HFF-Myc (cell line): ENCODE results near the gene ASMTL.

ENCODE experiments used
- DNase-seq: peaks from one replicate; pipeline ENCODE4 v3.0.0-alpha.2; 2011; ENCODE audit warnings: low read depth; ENCODE audit errors: extremely low read depth
- H3K4me3 ChIP-seq: replicated peaks from 2 replicates; pipeline ENCODE4 v1.5.1; 2011; ENCODE audit warnings: low read depth, mild to moderate bottlenecking, control low read depth, low read length
- CTCF ChIP-seq: IDR thresholded peaks from 2 replicates; pipeline ENCODE4 v1.5.1; 2012; ENCODE audit warnings: mild to moderate bottlenecking, low read depth, low read length, control low read depth; ENCODE audit errors: missing control alignments

Gene ASMTL

GRCh38 chrX:1397001-1397400 is 55.7 kb downstream of the ASMTL start:
- no peak for TF ChIP-seq CTCF

GRCh38 chrX:1395646-1396216 is 57.0 kb downstream of the ASMTL start:
- DNase-seq: no peak
- no peak overlapping the region for H3K4me3 ChIP-seq
- no peak for TF ChIP-seq CTCF

More at GRCh38 chrX:1397001-1397400, 55.7 kb downstream of the ASMTL start:
- no peak overlapping the region for H3K4me3 ChIP-seq
- no peak for DNase-seq

GRCh38 chrX:1394731-1395501 is 57.8 kb downstream of the ASMTL start:
- DNase-seq: no peak
- TF ChIP-seq CTCF: no peak
- H3K4me3 ChIP-seq: peak overlapping the region; percentile 98

- no peak for DNase-seq
- H3K4me3 ChIP-seq: peak overlapping the region; percentile 98
- TF ChIP-seq CTCF: no peak
These were observed 58.7 kb downstream of the ASMTL start for GRCh38 chrX:1393871-1394615.

- no peak for DNase-seq
- TF ChIP-seq CTCF: no peak
- peak overlapping the region; percentile 98 for H3K4me3 ChIP-seq
These were observed 60.2 kb downstream of the ASMTL start for GRCh38 chrX:1392376-1393068.

- no peak for TF ChIP-seq CTCF
- H3K4me3 ChIP-seq: peak within 1 kb of the TSS; percentile 98
- peak; percentile 88 for DNase-seq
These were observed 60.9 kb downstream of the ASMTL start, which contains the start of gene SLC25A6 for GRCh38 chrX:1391707-1392375. SLC25A6 (minus strand) TSS chrX:1392113; CDS start chrX:1392009, 104 bp downstream.
